T-helper 17 cell (primary cell): Measurements from ENCODE around the gene RPRD2. TPM values are rescaled to one million over a fixed set of nuclear protein-coding genes. Genes with fewer than 3 reads are reported as not detected.
"Not testable (repeated sequence)": the region's sequence is repeated elsewhere in the genome, so short reads cannot be mapped to it uniquely, and the experiment has no call there.

Experiments
- ATAC-seq: fragments of 150-1000 bp; cut with Tn5 transposase; 2 replicates; pipeline ENCODE4 v1.10.0; 2021; ENCODE audit warnings: mild to moderate bottlenecking, moderate library complexity
- DNase-seq, 3 donors: peaks; one replicate each; pipeline versions ENCODE4 v3.0.0 to v3.0.0-alpha.2; 2020 to 2021
- H3K9me3 ChIP-seq: one replicate; pipeline ENCODE4 v1.7.0; 2013; ENCODE audit warnings: low read length, mild to moderate bottlenecking; ENCODE audit not compliant: control insufficient read depth, poor library complexity, severe bottlenecking
- H3K27ac Mint-ChIP-seq: one replicate; pipeline ENCODE4 v1.8.0; 2022; ENCODE audit warnings: mild to moderate bottlenecking, moderate library complexity, mixed read lengths
- H3K27me3 Mint-ChIP-seq: one replicate; pipeline ENCODE4 v1.8.0; 2022; ENCODE audit warnings: mixed read lengths
- H3K36me3 Mint-ChIP-seq: one replicate; pipeline ENCODE4 v1.8.0; 2022; ENCODE audit warnings: low read depth, mixed read lengths
- H3K4me1 Mint-ChIP-seq: one replicate; pipeline ENCODE4 v1.8.0; 2022; ENCODE audit warnings: mild to moderate bottlenecking, mixed read lengths
- H3K4me3 Mint-ChIP-seq: one replicate; pipeline ENCODE4 v1.8.0; 2022; ENCODE audit warnings: mild to moderate bottlenecking, moderate library complexity, mixed read lengths
- total RNA-seq, 4 donors: library from RNA in 2 of 4; stranded (reverse) in 2 of 4; gene quantifications; one replicate each; pipeline ENCODE4 v1.2.3 and lab custom pipeline; 2022 to 2026

The RPRD2 gene
- total RNA-seq (10 to 100 TPM; 36.2 to 38.7 TPM), total RNA-seq (lab: John Stamatoyannopoulos, UW) (34.6 to 49.4 reads per million in 2 donors)

- H3K4me3 Mint-ChIP-seq, result peak within 1 kb of the TSS; percentile 97
- H3K27ac Mint-ChIP-seq, result peak within 1 kb of the TSS; percentile 97
- DNase-seq (peak; percentile 92 to 98 (median 95)), ATAC-seq (peak; percentile 93)
- no peaks in the 10 kb centered on the region for H3K27me3 Mint-ChIP-seq
- no peaks in the 10 kb centered on the region for H3K36me3 Mint-ChIP-seq
- peaks cover 30% of the 10 kb centered on the region for H3K4me1 Mint-ChIP-seq
- H3K9me3 ChIP-seq, result no peaks in the 10 kb centered on the region
These were observed at the start of gene RPRD2 for GRCh38 chr1:150363426-150364230. TSS of gene RPRD2 (plus strand) at chr1:150364147. CDS start at chr1:150364715, 568 bp downstream.

DNA sequence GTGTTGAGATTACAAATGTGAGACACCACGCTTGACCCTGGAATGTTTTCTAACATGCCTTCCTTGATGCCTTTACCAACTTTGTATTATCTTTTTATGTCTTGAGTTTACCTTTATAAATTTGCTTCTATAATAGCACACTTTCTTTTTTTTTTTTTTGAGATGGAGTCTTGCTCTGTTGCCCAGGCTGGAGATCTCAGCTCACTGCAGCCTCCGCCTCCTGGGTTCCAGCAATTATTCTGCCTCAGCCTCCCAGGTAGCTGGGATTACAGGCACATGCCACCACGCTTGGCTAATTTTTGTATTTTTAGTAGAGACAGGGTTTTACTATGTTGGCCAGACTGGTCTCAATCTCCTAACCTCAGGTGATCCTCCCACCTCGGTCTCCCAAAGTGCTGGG lies 49.3 kb upstream of the RPRD2 start:
- not testable (repeated sequence) for H3K27ac Mint-ChIP-seq, ATAC-seq

DNA sequence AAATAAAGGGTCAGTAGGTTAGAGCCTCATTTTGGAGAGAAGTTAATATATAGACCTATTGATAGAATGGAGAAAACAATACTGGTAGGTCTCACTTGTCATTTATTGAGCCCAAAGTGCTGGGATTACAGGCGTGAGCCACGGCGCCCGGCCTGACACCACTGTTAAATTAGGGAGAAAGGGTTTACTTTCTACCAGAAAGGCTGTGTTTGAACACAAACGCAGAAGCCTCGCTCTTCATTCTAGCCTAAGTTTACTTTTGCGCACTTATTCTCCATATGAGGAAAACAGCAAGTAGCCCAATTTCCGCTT lies 43.3 kb upstream of the RPRD2 start:
- no peaks in the 10 kb centered on the region for H3K9me3 ChIP-seq
- peaks cover 11% of the 10 kb centered on the region for H3K4me1 Mint-ChIP-seq
- ATAC-seq (no peak), DNase-seq (no peak)
- H3K36me3 Mint-ChIP-seq, result peaks cover 3% of the 10 kb centered on the region
- peak overlapping the region; percentile 100 for H3K4me3 Mint-ChIP-seq
- H3K27me3 Mint-ChIP-seq, result no peaks in the 10 kb centered on the region
- peak overlapping the region; percentile 96 for H3K27ac Mint-ChIP-seq

More for the DNA sequence above, 49.3 kb upstream of the RPRD2 start:
- not testable (repeated sequence) for H3K9me3 ChIP-seq, H3K36me3 Mint-ChIP-seq, H3K4me3 Mint-ChIP-seq, H3K27me3 Mint-ChIP-seq, H3K4me1 Mint-ChIP-seq, DNase-seq

DNA sequence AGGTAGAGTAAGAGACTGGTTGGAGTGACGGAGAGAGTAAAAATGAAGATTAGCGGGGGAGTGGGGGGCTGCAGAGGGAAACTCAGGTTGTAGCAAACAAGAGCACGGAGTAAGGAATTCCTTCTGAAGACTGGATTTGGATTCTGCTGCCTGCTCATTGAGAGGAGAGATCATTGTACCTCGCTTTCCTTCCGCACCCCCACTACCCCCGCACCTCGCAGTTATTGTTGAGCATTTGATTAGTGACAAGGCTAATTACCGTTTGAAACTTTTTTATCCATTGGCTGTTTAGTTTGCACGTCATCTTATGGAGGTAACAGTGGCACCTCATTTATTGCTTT lies 42.2 kb upstream of the RPRD2 start:
- Mint-ChIP-seq H3K4me1 (peaks cover 13% of the 10 kb centered on the region), H3K27ac (peak overlapping the region; percentile 96), H3K27me3 (no peaks in the 10 kb centered on the region), H3K4me3 (peak overlapping the region; percentile 100), H3K36me3 (peaks cover 3% of the 10 kb centered on the region)
- ATAC-seq (peak; percentile 14), DNase-seq (no peak)
- no peaks in the 10 kb centered on the region for H3K9me3 ChIP-seq

DNA sequence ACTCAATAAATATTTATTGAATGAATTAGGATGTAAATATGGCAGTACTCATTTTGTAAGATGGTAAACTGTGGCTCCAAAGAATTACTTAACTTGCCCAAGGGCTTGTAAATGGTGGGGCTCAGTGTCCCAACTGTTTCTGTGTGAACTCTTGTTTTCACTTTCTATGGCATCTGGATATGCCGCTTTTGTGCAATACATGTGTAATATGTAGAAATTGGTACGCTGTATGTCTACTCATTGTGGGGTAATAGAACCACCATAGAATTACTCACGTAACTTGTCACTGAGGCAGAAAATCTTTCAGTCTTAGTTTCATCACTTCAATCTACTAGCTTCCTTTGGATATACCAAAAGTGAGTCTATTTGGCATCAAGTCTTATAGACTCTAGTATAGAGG lies 41.6 kb upstream of the RPRD2 start:
- no peak for ATAC-seq
- no peaks in the 10 kb centered on the region for H3K27me3 Mint-ChIP-seq
- peaks cover 3% of the 10 kb centered on the region for H3K36me3 Mint-ChIP-seq

DNA sequence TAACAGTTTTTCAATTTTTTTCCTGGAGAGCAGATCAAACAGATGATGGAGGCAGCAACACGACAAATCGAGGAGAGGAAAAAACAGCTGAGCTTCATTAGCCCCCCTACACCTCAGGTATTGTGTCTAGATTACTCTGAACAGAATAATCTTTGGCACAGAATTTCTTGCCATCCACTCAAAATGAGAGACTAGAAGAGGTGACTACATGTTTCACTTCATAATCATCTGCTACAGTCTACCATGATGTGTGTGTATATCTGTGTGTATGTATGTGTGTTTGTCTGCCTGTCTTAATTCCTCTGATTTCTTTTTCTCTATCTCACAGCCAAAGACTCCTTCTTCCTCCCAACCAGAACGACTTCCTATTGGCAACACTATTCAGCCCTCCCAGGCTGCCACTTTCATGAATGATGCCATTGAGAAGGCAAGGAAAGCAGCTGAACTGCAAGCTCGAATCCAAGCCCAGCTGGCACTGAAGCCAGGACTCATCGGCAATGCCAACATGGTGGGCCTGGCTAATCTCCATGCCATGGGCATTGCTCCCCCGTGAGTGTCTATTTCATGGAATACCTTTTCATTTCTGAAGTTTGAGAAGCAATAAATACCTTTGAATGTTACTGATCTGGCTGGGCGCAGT lies 31.2 kb upstream of the RPRD2 start:
- ATAC-seq (no peak), DNase-seq (no peak)
- Mint-ChIP-seq H3K27me3 (no peaks in the 10 kb centered on the region), H3K4me3 (no peak overlapping the region), H3K27ac (no peak overlapping the region), H3K4me1 (peaks cover 7% of the 10 kb centered on the region), H3K36me3 (peaks cover 5% of the 10 kb centered on the region)
- H3K9me3 ChIP-seq, result no peaks in the 10 kb centered on the region

More for the DNA sequence above, 41.6 kb upstream of the RPRD2 start:
- H3K27ac Mint-ChIP-seq, result peak overlapping the region; percentile 96
- H3K4me1 Mint-ChIP-seq, result peaks cover 13% of the 10 kb centered on the region
- DNase-seq, result no peak
- H3K9me3 ChIP-seq, result no peaks in the 10 kb centered on the region
- H3K4me3 Mint-ChIP-seq, result peak overlapping the region; percentile 100

DNA sequence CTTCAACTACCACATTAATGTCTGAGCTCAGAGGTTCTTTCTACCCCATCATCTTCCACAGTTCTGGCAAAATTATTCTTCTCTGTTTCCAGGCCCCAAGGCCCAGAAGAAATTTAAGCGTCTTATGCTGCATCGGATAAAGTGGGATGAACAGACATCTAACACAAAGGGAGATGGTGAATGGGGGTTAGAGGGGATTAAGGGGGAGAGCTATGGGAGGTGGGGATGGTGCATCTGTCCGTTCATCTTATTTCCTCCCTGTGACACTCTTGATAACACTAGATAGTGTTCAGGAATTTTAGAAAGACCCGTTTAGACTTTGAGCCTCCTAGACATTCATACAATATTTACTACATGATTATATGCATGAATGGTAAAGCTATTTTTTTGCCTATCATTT lies 17.6 kb upstream of the RPRD2 start:
- Mint-ChIP-seq H3K36me3 (peaks cover 3% of the 10 kb centered on the region), H3K27ac (peak overlapping the region; percentile 14)
- ATAC-seq, result no peak

DNA sequence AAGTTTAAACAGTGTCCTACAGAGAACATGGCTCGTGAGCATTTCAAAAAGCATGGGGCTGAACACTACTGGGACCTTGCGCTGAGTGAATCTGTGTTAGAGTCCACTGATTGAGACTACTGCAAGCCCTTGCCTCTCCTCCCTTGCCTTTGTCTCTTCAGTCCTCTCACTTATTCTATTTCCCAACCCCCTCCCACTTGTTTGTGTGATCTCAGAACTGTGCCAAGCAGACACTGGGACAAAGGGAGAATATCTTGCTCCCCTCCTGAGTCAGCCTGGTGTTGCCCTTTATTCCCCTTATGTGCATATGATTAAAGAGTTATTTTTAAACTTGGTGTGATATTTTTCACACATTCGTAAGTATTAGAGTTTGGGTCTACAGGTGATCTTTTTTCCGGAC lies 11.1 kb upstream of the RPRD2 start:
- H3K36me3 Mint-ChIP-seq, result peaks cover 8% of the 10 kb centered on the region
- no peaks in the 10 kb centered on the region for H3K9me3 ChIP-seq
- no peak overlapping the region for H3K27ac Mint-ChIP-seq
- no peak overlapping the region for H3K4me3 Mint-ChIP-seq
- ATAC-seq (no peak), DNase-seq (no peak)
- H3K4me1 Mint-ChIP-seq, result no peaks in the 10 kb centered on the region
- no peaks in the 10 kb centered on the region for H3K27me3 Mint-ChIP-seq

More for the DNA sequence above, 17.6 kb upstream of the RPRD2 start:
- Mint-ChIP-seq H3K27me3 (no peaks in the 10 kb centered on the region), H3K4me1 (peaks cover 2% of the 10 kb centered on the region), H3K4me3 (no peak overlapping the region)
- no peaks in the 10 kb centered on the region for H3K9me3 ChIP-seq
- DNase-seq, result no peak

DNA sequence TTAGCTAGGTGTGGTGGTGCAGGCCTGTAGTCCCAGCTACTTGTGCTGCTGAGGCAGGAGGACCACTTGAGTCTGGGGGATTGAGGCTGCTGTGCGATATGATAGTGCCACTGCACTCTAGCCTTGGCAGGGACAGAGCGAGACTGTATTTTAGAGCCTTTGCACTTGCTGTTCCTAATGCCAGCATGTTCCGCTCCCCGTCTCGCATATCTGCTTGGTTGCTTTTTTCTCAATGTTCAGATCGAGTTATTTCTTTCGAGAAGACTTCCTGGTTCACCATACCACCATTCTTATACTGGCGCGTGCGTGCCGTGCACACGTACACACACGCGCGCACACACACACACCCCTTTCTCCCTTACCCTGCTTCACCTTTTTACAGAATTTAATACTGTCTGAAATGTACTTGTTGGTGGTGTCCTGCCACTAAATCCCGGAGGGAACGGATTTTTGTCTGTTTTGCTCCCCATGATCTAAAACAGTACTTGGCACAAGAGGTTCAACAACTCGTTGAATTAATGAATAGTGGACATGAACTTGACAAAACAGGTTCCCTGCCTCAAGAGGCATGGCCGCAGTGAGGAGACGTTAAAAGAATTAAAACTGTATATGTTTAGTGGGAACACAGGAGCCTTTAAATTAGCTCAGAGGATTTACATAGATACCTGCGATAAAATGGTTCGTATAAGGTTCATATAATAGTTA lies 1.1 kb upstream of the RPRD2 start:
- Mint-ChIP-seq H3K4me3 (peak overlapping the region; percentile 97), H3K36me3 (no peaks in the 10 kb centered on the region), H3K4me1 (peaks cover 28% of the 10 kb centered on the region), H3K27ac (peak overlapping the region; percentile 97), H3K27me3 (no peaks in the 10 kb centered on the region)
- ATAC-seq (no peak), DNase-seq (no peak)
- no peaks in the 10 kb centered on the region for H3K9me3 ChIP-seq

GRCh38 chr1:150364231-150365003 lies 470 bp downstream of the RPRD2 start:
- no peaks in the 10 kb centered on the region for H3K27me3 Mint-ChIP-seq
- DNase-seq, result peak; percentile 72 to 74 (median 73)
- peaks cover 33% of the 10 kb centered on the region for H3K4me1 Mint-ChIP-seq
- H3K4me3 Mint-ChIP-seq, result peak overlapping the region; percentile 97
- H3K36me3 Mint-ChIP-seq, result no peaks in the 10 kb centered on the region
- peak; percentile 53 for ATAC-seq
- H3K9me3 ChIP-seq, result no peaks in the 10 kb centered on the region
- H3K27ac Mint-ChIP-seq, result peak overlapping the region; percentile 97

- Mint-ChIP-seq H3K27ac (peak overlapping the region; percentile 97), H3K4me3 (peak overlapping the region; percentile 97), H3K4me1 (peaks cover 36% of the 10 kb centered on the region), H3K36me3 (no peaks in the 10 kb centered on the region), H3K27me3 (no peaks in the 10 kb centered on the region)
- ATAC-seq (no peak), DNase-seq (no peak)
- no peaks in the 10 kb centered on the region for H3K9me3 ChIP-seq
These were observed 2.0 kb downstream of the RPRD2 start for GRCh38 chr1:150365941-150366340.

DNA sequence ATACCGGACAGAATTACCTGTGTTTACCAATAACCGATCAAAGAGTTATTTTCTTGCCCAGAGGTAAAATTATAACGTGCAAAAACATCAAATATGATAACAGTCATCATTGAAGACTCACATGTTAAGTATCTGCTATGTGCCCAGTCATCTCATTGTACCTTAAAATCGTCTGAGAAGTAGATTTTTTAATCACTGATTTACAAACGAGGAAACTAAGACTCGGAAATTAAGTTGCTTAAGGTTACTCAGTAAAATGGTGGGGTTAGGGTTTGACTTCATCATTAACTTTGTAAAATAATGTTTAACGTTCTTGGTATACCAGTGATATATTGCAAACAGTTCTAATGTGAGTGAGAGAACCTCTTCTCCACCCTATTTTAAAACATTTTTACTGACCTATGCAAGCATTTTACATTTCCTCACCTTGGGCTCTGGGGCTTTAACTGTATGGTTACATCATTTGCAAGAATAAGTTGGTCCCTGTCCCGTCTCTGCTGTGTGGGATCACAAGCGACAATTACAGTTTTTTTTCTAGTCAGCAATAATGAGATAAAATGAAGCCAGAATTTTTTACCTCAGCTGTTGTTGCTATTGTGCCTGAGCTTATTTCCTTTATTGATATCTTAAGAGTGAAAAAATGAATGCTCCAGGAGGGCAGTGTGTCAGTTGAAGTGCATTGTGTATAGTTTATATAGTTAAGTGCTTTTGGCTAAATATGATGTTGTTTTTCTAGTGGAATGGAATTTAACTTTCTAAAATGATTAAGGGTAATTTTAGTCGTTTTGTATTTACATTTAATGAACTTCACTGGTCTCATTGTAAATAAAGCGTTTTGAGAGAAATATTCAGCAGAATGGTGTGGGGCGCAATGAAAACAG lies 2.7 kb downstream of the RPRD2 start:
- Mint-ChIP-seq H3K4me1 (peaks cover 41% of the 10 kb centered on the region), H3K27me3 (no peaks in the 10 kb centered on the region), H3K36me3 (no peaks in the 10 kb centered on the region), H3K4me3 (peak overlapping the region; percentile 97), H3K27ac (peak overlapping the region; percentile 97)
- no peak for DNase-seq
- no peak for ATAC-seq
- H3K9me3 ChIP-seq, result no peaks in the 10 kb centered on the region
